RPMI7951 (cell line): ENCODE measurements around the gene NUP214. TPM values are rescaled to one million over a fixed set of nuclear protein-coding genes. Genes with fewer than 3 reads are reported as not detected.
A peak's percentile ranks its signal among the peaks of the same experiment; 100 is the strongest.
"Not testable (repeated sequence)": the region's sequence is repeated elsewhere in the genome, so short reads cannot be mapped to it uniquely, and the experiment has no call there.

Source experiments
- DNase-seq: peaks from one replicate; pipeline ENCODE4 v3.0.0-alpha.2; 2012; ENCODE audit warnings: low read depth
- total RNA-seq: library from RNA; depleted of rRNA; stranded (reverse); fragments of >200 nt; shearing (Covaris generic); gene quantifications from 2 replicates; pipeline ENCODE4 v1.2.3, GENCODE V29; 2014

Gene NUP214
- total RNA-seq, 1 experiment from 2014 or later = 11.7 TPM

DNA sequence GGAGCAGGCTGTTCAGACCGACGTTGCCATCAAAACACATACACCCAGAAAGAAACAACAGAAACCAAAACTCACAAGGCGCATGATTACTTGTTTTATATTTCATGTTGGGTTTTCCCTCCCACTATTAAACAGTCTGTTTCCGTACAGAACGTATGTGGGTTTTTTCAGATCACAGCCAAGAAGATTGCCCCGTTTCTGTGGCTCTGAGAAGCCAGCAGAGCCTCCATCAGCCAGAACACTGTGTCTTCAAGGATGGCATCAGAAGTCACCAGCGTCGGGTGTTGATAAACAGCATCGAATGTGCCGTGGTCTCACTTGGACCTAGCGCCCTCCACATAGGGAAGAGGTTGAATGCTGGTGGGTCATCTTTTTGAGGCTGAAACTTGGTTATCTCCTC, 108.2 kb downstream of the NUP214 start:
- DNase-seq = no peak

DNA sequence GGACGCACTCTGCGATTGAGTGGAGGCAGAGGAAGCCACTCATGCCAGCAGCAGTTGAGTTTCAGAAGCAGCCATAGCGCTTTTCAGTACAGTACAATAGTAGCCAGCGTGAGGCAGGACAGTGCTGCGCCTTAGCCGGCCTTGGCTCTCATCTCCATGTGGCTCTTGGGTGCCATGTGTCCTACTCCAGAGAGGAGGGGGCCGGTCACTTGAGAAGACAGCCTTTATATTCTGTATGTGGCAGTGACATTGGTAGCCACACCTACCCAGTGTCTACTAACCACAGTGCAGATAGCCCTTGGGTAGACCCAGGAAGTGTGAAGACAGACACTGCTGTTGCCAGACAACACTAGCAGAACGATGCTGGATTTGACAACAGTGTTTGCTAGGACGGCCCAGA, 108.6 kb downstream of the NUP214 start:
- no peak for DNase-seq

GRCh38 chr9:131234799-131235479, 109.6 kb downstream of the NUP214 start:
- no peak for DNase-seq

GRCh38 chr9:131235480-131235851, 110.1 kb downstream of the NUP214 start:
- no peak for DNase-seq

DNA sequence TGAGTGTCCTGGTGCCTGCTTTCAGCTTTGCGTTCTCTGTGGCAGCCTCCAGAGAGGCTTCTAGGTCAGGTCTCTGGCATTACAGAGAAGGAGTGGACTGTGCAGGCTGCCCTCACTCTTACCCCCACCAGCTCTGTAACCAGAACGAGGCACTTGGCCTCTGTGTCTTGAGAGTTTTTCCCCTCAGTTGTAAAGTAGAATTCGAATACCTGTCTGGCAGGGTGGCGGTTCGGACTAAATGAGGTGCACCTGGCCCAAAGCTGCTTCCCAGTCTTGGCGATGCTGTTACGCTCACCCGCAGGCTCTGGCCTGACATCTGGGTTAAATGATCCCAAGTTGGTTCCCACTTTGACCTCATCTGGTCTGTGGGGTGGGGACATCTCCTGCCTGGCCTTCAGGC, 110.8 kb downstream of the NUP214 start:
- DNase-seq = no peak

DNA sequence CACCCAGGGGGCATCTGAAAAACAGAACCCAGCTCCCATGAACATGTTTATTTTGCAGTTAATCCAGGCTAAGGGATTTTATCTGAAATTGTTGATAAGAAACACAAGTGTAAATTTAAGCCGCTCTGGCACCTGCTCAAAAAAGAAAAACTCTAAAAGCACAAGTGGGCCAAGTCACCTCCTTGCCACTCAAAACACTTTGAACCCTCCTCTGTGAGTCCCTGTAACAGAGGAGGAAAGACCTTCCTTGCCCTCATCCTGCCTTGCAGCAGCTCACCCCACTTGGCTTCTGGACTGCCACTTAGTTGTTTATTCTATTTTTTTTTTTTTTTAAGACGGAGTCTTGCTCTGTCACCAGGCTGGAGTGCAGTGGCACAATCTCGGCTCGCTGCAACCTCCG, 111.4 kb downstream of the NUP214 start:
- no peak for DNase-seq

GRCh38 chr9:131237291-131237690, 111.9 kb downstream of the NUP214 start:
- DNase-seq = peak; percentile 4

DNA sequence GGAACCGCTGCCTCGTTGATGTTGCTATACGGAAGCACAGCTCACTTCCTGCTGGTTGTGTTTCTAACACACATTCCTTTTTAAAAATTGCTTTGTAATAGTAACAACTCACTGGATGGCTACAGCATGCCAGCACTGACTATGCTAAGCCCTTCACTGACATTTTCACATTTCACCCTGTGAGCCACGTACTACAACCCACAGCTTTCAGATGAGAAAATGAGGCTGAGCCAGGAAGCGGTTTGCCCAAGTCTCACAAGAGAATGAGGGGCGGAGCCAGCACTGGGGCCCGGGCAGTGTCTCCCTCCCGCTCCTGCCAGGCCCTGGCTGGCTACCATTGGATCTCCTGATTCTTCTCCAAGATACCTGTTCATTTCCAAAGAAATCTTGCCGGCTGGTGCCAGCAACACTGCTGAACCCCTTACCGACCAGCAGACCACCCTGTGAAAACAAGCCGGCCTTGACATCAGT, 112.6 kb downstream of the NUP214 start:
- peak; percentile 81 for DNase-seq

GRCh38 chr9:131238402-131239021, 113.1 kb downstream of the NUP214 start:
- peak; percentile 78 for DNase-seq

GRCh38 chr9:131239161-131239975, 114.0 kb downstream of the NUP214 start:
- DNase-seq = no peak

GRCh38 chr9:131240047-131240921, 114.9 kb downstream of the NUP214 start:
- no peak for DNase-seq

GRCh38 chr9:131244331-131244730, 118.9 kb downstream of the NUP214 start:
- DNase-seq = not testable (repeated sequence)

DNA sequence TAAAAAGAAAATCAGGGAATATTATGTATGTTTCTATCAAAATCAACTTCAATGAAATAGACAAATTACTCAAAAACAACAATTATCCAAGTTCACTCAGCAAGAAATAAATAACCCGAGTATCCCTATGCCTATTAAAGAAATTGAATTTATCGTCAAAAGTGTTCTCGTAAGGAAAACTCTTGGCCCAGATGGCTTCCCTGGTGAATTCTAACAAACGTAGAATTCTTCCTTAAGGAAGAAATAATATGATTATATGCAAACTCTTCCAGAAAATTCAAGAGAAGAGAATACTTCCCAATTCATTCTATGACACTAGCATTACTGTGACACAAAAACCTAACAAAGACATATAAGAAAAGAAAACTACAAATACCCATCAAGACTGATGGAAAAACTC, 121.2 kb downstream of the NUP214 start:
- DNase-seq = no peak

GRCh38 chr9:131252120-131252519, 126.7 kb downstream of the NUP214 start:
- DNase-seq = no peak

DNA sequence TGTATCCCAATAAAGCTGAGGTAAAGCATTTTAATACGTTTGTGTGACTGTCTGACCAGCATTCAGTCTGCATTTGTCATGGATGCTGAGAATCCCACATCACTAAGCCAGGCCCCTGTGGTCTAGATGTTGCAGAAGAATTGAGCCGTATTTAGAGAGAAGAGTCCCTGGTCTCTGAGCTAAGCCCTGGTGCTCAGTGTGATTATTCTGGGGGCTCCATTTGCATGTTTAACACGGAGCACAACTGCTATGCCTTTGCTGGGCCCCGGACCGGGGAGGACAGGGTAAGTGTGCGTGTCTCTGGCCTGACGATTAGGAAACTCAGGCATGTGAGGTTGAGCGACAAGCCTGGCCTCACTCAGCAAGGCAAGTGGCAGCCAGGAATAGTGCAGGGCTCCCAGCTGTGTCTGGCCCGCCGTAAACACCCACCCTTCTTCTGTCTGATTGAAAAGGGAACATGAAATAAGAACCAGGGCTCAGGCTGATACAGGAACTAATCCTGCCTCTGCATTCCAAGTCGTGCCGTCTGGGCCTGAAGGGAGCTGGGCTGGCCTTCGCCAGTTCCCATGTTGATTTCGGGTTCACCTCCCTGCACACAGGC, 128.6 kb downstream of the NUP214 start:
- no peak for DNase-seq

GRCh38 chr9:131254626-131255025, 129.2 kb downstream of the NUP214 start:
- no peak for DNase-seq

GRCh38 chr9:131255676-131256197, 130.4 kb downstream of the NUP214 start:
- no peak for DNase-seq

GRCh38 chr9:131257266-131258025, 132.1 kb downstream of the NUP214 start:
- DNase-seq = no peak

GRCh38 chr9:131258186-131258585, 132.8 kb downstream of the NUP214 start:
- no peak for DNase-seq

- no peak for DNase-seq
Measured at GRCh38 chr9:131258698-131259431, 133.5 kb downstream of the NUP214 start.
